ENCODE results near the gene CLDN6. TPM values are rescaled to one million over a fixed set of nuclear protein-coding genes. Genes with fewer than 3 reads are reported as not detected.

Gene CLDN6
- 119 TPM for polyA plus RNA-seq (2013, experiment 1 of 4)
- 120 TPM for polyA plus RNA-seq (2013, experiment 2 of 4)
- polyA plus RNA-seq (2013, experiment 3 of 4), result 83.0 TPM
- 94.7 TPM for polyA plus RNA-seq (2013, experiment 4 of 4)

GRCh38 chr16:3017794-3018506, at the start of gene CLDN6:
TSS of gene CLDN6 (minus strand) at chr16:3018183. CDS start at chr16:3016021, 2,162 bp downstream.
- H3K27ac ChIP-seq (ENCODE audit: insufficient read depth, low read depth, low read length, poor library complexity, severe bottlenecking), result peak within 1 kb of the TSS; percentile 61
- H3K36me3 ChIP-seq (ENCODE audit: control insufficient read depth, insufficient read depth, low read length), result no peaks in the 10 kb centered on the region
- H3K27me3 ChIP-seq (ENCODE audit: control insufficient read depth, insufficient read depth, low read length, poor library complexity, severe bottlenecking), result peaks cover 16% of the 10 kb centered on the region
- peak within 1 kb of the TSS; percentile 58 for H3K4me3 ChIP-seq (ENCODE audit: insufficient read depth, low read depth, low read length)
- no peaks in the 10 kb centered on the region for H3K9me3 ChIP-seq (ENCODE audit: control insufficient read depth, low read length)
- 1% methylated on average over 52 of the region's 52 CpGs for WGBS, 2 experiments
- H3K4me1 ChIP-seq (ENCODE audit: control insufficient read depth, insufficient read depth, low read length), result peaks cover 31% of the 10 kb centered on the region

GRCh38 chr16:3066440-3066748, 48.4 kb upstream of the CLDN6 start:
- H3K4me3 ChIP-seq (ENCODE audit: insufficient read depth, low read depth, low read length), result no peak overlapping the region
- WGBS, 2 experiments, result 92 to 95% methylated on average over 7 of the region's 7 CpGs
- no peaks in the 10 kb centered on the region for H3K36me3 ChIP-seq (ENCODE audit: control insufficient read depth, insufficient read depth, low read length)
- H3K9me3 ChIP-seq (ENCODE audit: control insufficient read depth, low read length), result no peaks in the 10 kb centered on the region
- no peaks in the 10 kb centered on the region for H3K27me3 ChIP-seq (ENCODE audit: control insufficient read depth, insufficient read depth, low read length, poor library complexity, severe bottlenecking)
- no peak overlapping the region for H3K27ac ChIP-seq (ENCODE audit: insufficient read depth, low read depth, low read length, poor library complexity, severe bottlenecking)
- H3K4me1 ChIP-seq (ENCODE audit: control insufficient read depth, insufficient read depth, low read length), result no peaks in the 10 kb centered on the region

- Histone ChIP-seq H3K27ac (ENCODE audit: insufficient read depth, low read depth, low read length, poor library complexity, severe bottlenecking) (no peak overlapping the region), H3K4me3 (ENCODE audit: insufficient read depth, low read depth, low read length) (no peak overlapping the region), H3K9me3 (ENCODE audit: control insufficient read depth, low read length) (no peaks in the 10 kb centered on the region), H3K27me3 (ENCODE audit: control insufficient read depth, insufficient read depth, low read length, poor library complexity, severe bottlenecking) (no peaks in the 10 kb centered on the region), H3K4me1 (ENCODE audit: control insufficient read depth, insufficient read depth, low read length) (no peaks in the 10 kb centered on the region), H3K36me3 (ENCODE audit: control insufficient read depth, insufficient read depth, low read length) (no peaks in the 10 kb centered on the region)
- WGBS, 2 experiments, result 92% methylated on average over 26 of the region's 26 CpGs
Observed at GRCh38 chr16:3065742-3066439, 47.9 kb upstream of the CLDN6 start.

GRCh38 chr16:3065069-3065741, 47.2 kb upstream of the CLDN6 start, which contains the start of gene IL32:
TSS of gene IL32 (plus strand) at chr16:3065640. CDS start at chr16:3065812, 172 bp downstream.
- no peaks in the 10 kb centered on the region for H3K4me1 ChIP-seq (ENCODE audit: control insufficient read depth, insufficient read depth, low read length)
- H3K27me3 ChIP-seq (ENCODE audit: control insufficient read depth, insufficient read depth, low read length, poor library complexity, severe bottlenecking), result peaks cover 6% of the 10 kb centered on the region
- H3K27ac ChIP-seq (ENCODE audit: insufficient read depth, low read depth, low read length, poor library complexity, severe bottlenecking), result no peak within 1 kb of the TSS
- no peaks in the 10 kb centered on the region for H3K9me3 ChIP-seq (ENCODE audit: control insufficient read depth, low read length)
- H3K36me3 ChIP-seq (ENCODE audit: control insufficient read depth, insufficient read depth, low read length), result no peaks in the 10 kb centered on the region
- WGBS, 2 experiments, result 82 to 83% methylated on average over 13 of the region's 13 CpGs
- H3K4me3 ChIP-seq (ENCODE audit: insufficient read depth, low read depth, low read length), result no peak within 1 kb of the TSS

GRCh38 chr16:3063625-3064386, 45.8 kb upstream of the CLDN6 start:
- H3K4me1 ChIP-seq (ENCODE audit: control insufficient read depth, insufficient read depth, low read length), result peaks cover 6% of the 10 kb centered on the region
- 88 to 91% methylated on average over 8 of the region's 8 CpGs for WGBS, 2 experiments

GRCh38 chr16:3062553-3062952, 44.6 kb upstream of the CLDN6 start:
- Histone ChIP-seq H3K4me3 (ENCODE audit: insufficient read depth, low read depth, low read length) (no peak overlapping the region), H3K9me3 (ENCODE audit: control insufficient read depth, low read length) (no peaks in the 10 kb centered on the region), H3K4me1 (ENCODE audit: control insufficient read depth, insufficient read depth, low read length) (peaks cover 6% of the 10 kb centered on the region), H3K27me3 (ENCODE audit: control insufficient read depth, insufficient read depth, low read length, poor library complexity, severe bottlenecking) (peaks cover 20% of the 10 kb centered on the region), H3K36me3 (ENCODE audit: control insufficient read depth, insufficient read depth, low read length) (no peaks in the 10 kb centered on the region), H3K27ac (ENCODE audit: insufficient read depth, low read depth, low read length, poor library complexity, severe bottlenecking) (no peak overlapping the region)
- 88 to 91% methylated on average over 6 of the region's 6 CpGs for WGBS, 2 experiments

More at GRCh38 chr16:3063625-3064386, 45.8 kb upstream of the CLDN6 start:
- Histone ChIP-seq H3K36me3 (ENCODE audit: control insufficient read depth, insufficient read depth, low read length) (no peaks in the 10 kb centered on the region), H3K4me3 (ENCODE audit: insufficient read depth, low read depth, low read length) (no peak overlapping the region), H3K9me3 (ENCODE audit: control insufficient read depth, low read length) (no peaks in the 10 kb centered on the region), H3K27ac (ENCODE audit: insufficient read depth, low read depth, low read length, poor library complexity, severe bottlenecking) (no peak overlapping the region), H3K27me3 (ENCODE audit: control insufficient read depth, insufficient read depth, low read length, poor library complexity, severe bottlenecking) (peaks cover 8% of the 10 kb centered on the region)

GRCh38 chr16:3060339-3061127, 42.5 kb upstream of the CLDN6 start:
- 85 to 87% methylated on average over 13 to 14 of the region's 14 CpGs for WGBS, 2 experiments
- H3K27ac ChIP-seq (ENCODE audit: insufficient read depth, low read depth, low read length, poor library complexity, severe bottlenecking), result no peak overlapping the region

GRCh38 chr16:3059723-3060242, 41.8 kb upstream of the CLDN6 start:
- peaks cover 22% of the 10 kb centered on the region for H3K27me3 ChIP-seq (ENCODE audit: control insufficient read depth, insufficient read depth, low read length, poor library complexity, severe bottlenecking)
- H3K9me3 ChIP-seq (ENCODE audit: control insufficient read depth, low read length), result no peaks in the 10 kb centered on the region
- no peak overlapping the region for H3K27ac ChIP-seq (ENCODE audit: insufficient read depth, low read depth, low read length, poor library complexity, severe bottlenecking)
- WGBS, 2 experiments, result 65 to 72% methylated on average over 9 of the region's 9 CpGs
- H3K36me3 ChIP-seq (ENCODE audit: control insufficient read depth, insufficient read depth, low read length), result no peaks in the 10 kb centered on the region
- H3K4me3 ChIP-seq (ENCODE audit: insufficient read depth, low read depth, low read length), result peak overlapping the region; percentile 76
- H3K4me1 ChIP-seq (ENCODE audit: control insufficient read depth, insufficient read depth, low read length), result peaks cover 6% of the 10 kb centered on the region

More at GRCh38 chr16:3060339-3061127, 42.5 kb upstream of the CLDN6 start:
- Histone ChIP-seq H3K36me3 (ENCODE audit: control insufficient read depth, insufficient read depth, low read length) (no peaks in the 10 kb centered on the region), H3K27me3 (ENCODE audit: control insufficient read depth, insufficient read depth, low read length, poor library complexity, severe bottlenecking) (peaks cover 22% of the 10 kb centered on the region), H3K9me3 (ENCODE audit: control insufficient read depth, low read length) (no peaks in the 10 kb centered on the region), H3K4me3 (ENCODE audit: insufficient read depth, low read depth, low read length) (no peak overlapping the region), H3K4me1 (ENCODE audit: control insufficient read depth, insufficient read depth, low read length) (peaks cover 6% of the 10 kb centered on the region)
